Suprapubic skin (tissue), 4 donors: ENCODE measurements around the gene ERAL1. TPM values are rescaled to one million over a fixed set of nuclear protein-coding genes. Genes with fewer than 3 reads are reported as not detected.

Source experiments
- DNase-seq, 2 donors: peaks; one replicate each; pipeline ENCODE4 v3.0.0-alpha.2; 2019; ENCODE audit warnings: low spot score in 2 of 2
- H3K27ac ChIP-seq: fragments of 200-600 bp; sonication (generic); one replicate; pipeline ENCODE4 v1.5.1; 2019
- H3K27me3 ChIP-seq: fragments of 200-600 bp; sonication (generic); one replicate; pipeline ENCODE4 v1.5.1; 2019
- H3K36me3 ChIP-seq: fragments of 200-600 bp; sonication (generic); one replicate; pipeline ENCODE4 v1.5.1; 2019
- H3K4me1 ChIP-seq: fragments of 200-600 bp; sonication (generic); one replicate; pipeline ENCODE4 v1.5.1; 2019
- H3K4me3 ChIP-seq: fragments of 200-600 bp; sonication (generic); one replicate; pipeline ENCODE4 v1.5.1; 2019; ENCODE audit warnings: mild to moderate bottlenecking
- H3K9me3 ChIP-seq: fragments of 200-600 bp; sonication (generic); one replicate; pipeline ENCODE4 v1.5.1; 2019
- CTCF ChIP-seq, 2 donors: fragments of 200-600 bp in 1 of 2; fragments of 450-650 bp in 1 of 2; sonication (generic) in 1 of 2; IDR thresholded peaks; one replicate each; pipeline ENCODE4 v1.5.1; 2016 to 2019; ENCODE audit warnings: antibody characterized with exemption in 2 of 2, mild to moderate bottlenecking in 1 of 2, moderate library complexity in 1 of 2
- EP300 ChIP-seq: sonication (generic); formaldehyde crosslinking; IDR thresholded peaks from one replicate; pipeline ENCODE4 v1.6.1; 2017; ENCODE audit warnings: antibody characterized with exemption
- POLR2A ChIP-seq, 2 donors: fragments of 450-650 bp; IDR thresholded peaks; one replicate each; pipeline ENCODE4 v1.6.1; 2017; ENCODE audit warnings: antibody characterized with exemption in 2 of 2, mild to moderate bottlenecking in 2 of 2, moderate library complexity in 2 of 2
- POLR2AphosphoS5 ChIP-seq, 3 donors: sonication (generic); formaldehyde crosslinking; IDR thresholded peaks; one replicate each; pipeline ENCODE4 v1.6.1; 2017; ENCODE audit warnings: antibody characterized with exemption in 3 of 3
- WGBS: methylation state at CpG from one replicate; pipeline ENCODE4 v1.1.5; 2018; 5-methylcytosine and 5-hydroxymethylcytosine counted together
- total RNA-seq, 4 donors: library from RNA; depleted of rRNA; stranded (reverse); fragments of >200 nt; gene quantifications; one replicate each; pipeline ENCODE4 v1.1.0, GENCODE V29; 2016

Gene ERAL1
- total RNA-seq, 4 donors from 2014 or later: 42.2 to 61.4 (median 45.0) TPM

- DNase-seq: no peak
- H3K27me3 ChIP-seq: no peaks in the 10 kb centered on the region
- no peaks in the 10 kb centered on the region for H3K4me1 ChIP-seq
- H3K36me3 ChIP-seq: peaks cover 71% of the 10 kb centered on the region
- WGBS: 76% methylated on average over 10 of the region's 10 CpGs
- H3K4me3 ChIP-seq: no peak overlapping the region
- TF ChIP-seq POLR2AphosphoS5 (IDR thresholded peaks at IDR 0.05): no peak
- no peak for TF ChIP-seq EP300
- no peak for TF ChIP-seq CTCF (IDR thresholded peaks at IDR 0.05)
- no peak for TF ChIP-seq POLR2A (IDR thresholded peaks at IDR 0.05)
- no peak overlapping the region for H3K27ac ChIP-seq
- no peaks in the 10 kb centered on the region for H3K9me3 ChIP-seq
Observed at GRCh38 chr17:28880572-28880945, 25.7 kb downstream of the ERAL1 start.

DNA sequence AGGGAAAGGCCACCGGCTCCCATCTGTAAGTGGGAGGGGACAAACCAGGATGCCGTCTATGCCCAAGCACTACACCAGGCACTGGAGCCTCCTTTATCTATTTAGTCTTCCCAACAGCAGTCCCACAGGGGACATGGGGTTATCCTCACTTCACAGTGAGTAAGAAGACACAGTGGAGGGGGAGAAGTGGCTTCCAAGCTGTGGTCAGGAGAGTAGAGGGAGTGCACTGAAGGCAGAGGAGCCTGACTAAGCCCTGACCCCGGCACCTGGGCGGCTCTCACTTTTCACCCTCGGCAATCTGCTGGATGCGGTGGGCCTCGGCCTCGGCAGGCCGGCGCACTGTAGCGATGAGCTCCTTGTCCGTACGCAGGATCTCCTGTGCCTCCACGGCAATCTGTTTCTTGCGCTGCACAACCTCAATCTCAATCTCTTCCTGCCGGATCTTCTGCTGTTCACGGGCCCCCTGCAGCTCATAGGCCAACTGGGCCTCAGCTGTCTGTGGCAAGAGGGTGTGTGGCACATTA, 26.8 kb downstream of the ERAL1 start:
- no peaks in the 10 kb centered on the region for H3K4me1 ChIP-seq
- no peaks in the 10 kb centered on the region for H3K27me3 ChIP-seq
- WGBS: over 99% methylated on average over 14 of the region's 17 CpGs
- H3K27ac ChIP-seq: no peak overlapping the region
- H3K36me3 ChIP-seq: peaks cover 80% of the 10 kb centered on the region
- no peaks in the 10 kb centered on the region for H3K9me3 ChIP-seq
- TF ChIP-seq POLR2AphosphoS5 (IDR thresholded peaks at IDR 0.05): no peak
- no peak for TF ChIP-seq POLR2A (IDR thresholded peaks at IDR 0.05)
- TF ChIP-seq CTCF (IDR thresholded peaks at IDR 0.05): no peak
- no peak for TF ChIP-seq EP300
- DNase-seq: no peak
- no peak overlapping the region for H3K4me3 ChIP-seq

DNA sequence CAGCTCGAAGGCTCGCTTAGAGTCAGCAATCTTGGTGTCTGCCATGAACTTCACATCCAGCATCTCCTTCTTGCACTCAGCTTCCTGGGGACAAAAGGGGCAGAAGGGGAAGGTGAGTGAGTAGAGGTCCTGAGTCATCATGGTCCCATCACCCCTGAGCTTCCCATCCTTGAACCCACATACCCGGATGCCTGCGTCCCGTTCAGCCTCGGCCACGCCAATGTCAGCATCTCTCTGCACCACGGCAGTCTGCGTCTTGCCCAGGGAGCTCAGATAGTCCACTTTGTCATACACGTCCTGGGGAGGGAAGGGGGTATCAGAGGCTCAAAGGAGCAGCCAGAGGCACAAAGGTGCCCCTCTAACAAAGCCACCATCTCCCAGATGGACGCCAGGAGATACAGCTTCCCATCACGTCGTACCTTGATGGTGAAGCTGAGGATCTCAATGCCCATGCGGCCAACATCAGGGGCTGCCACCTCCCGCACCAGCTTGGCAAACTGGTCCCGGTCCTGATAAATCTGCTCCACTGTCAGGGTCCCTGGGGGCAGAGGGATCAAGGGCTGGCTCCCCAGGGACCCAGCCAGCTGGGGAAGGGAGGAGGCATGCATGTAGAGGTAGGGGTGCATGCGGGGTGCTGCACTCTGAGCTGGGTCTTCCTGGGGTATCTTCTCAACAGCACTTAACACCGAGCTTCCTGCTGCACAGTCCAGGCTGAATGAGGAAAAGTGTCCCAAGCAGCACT, 27.5 kb downstream of the ERAL1 start:
- 96% methylated on average over 14 of the region's 18 CpGs for WGBS
- Histone ChIP-seq H3K36me3 (peaks cover 84% of the 10 kb centered on the region), H3K4me1 (no peaks in the 10 kb centered on the region), H3K27me3 (no peaks in the 10 kb centered on the region), H3K4me3 (no peak overlapping the region), H3K9me3 (no peaks in the 10 kb centered on the region), H3K27ac (no peak overlapping the region)
- DNase-seq: no peak
- TF ChIP-seq POLR2A (IDR thresholded peaks at IDR 0.05): no peak
- no peak for TF ChIP-seq POLR2AphosphoS5 (IDR thresholded peaks at IDR 0.05)
- no peak for TF ChIP-seq EP300
- no peak for TF ChIP-seq CTCF (IDR thresholded peaks at IDR 0.05)

DNA sequence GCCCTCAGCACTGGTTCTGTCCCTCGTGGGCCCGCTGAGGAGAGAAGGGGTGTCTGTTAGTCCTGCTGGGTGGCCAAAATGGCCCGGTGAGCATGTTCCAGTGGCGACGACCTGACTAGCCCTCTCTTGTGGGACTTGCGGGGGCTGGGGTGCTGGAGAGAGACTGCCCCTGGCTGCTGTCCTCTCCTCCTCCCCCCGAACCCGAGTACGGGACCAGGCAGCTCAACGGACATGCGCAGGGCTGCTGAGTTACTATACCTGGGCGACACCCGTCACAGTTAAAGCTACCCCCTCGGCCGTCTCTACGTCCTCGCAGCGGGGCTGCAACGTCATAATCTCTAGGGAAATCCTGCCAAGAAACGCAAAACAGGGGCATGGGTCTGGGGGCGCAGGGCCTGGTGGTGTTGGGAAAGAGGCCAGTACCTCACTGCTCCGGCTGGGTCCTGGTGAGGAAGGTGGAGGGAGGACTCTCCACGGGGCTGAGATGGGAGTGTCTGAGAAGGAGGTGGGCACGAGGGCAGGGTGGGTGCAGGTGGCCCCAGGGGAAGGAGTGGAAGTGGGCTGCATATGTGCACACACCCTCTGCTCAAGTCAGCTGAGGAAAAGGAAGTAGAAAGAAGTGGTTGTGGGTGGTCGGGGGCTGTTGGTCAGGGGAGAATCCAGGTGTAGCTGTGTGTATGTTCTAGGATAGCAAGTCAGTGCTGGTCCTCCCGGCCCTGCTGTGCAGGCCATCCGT, 29.3 kb downstream of the ERAL1 start:
- Histone ChIP-seq H3K4me1 (no peaks in the 10 kb centered on the region), H3K9me3 (no peaks in the 10 kb centered on the region), H3K27ac (no peak overlapping the region), H3K4me3 (no peak overlapping the region), H3K27me3 (no peaks in the 10 kb centered on the region), H3K36me3 (peaks cover 77% of the 10 kb centered on the region)
- no peak for TF ChIP-seq CTCF (IDR thresholded peaks at IDR 0.05)
- TF ChIP-seq POLR2AphosphoS5 (IDR thresholded peaks at IDR 0.05): no peak
- DNase-seq: no peak
- 83% methylated on average over 21 of the region's 27 CpGs for WGBS

GRCh38 chr17:28885363-28885762, 30.5 kb downstream of the ERAL1 start:
- Histone ChIP-seq H3K27ac (no peak overlapping the region), H3K4me3 (no peak overlapping the region), H3K9me3 (no peaks in the 10 kb centered on the region), H3K27me3 (no peaks in the 10 kb centered on the region), H3K36me3 (peaks cover 65% of the 10 kb centered on the region), H3K4me1 (peaks cover 5% of the 10 kb centered on the region)
- no peak for DNase-seq
- no peak for TF ChIP-seq POLR2AphosphoS5 (IDR thresholded peaks at IDR 0.05)
- 91% methylated on average over 4 of the region's 4 CpGs for WGBS
